Stimulated activated CD8-positive, alpha-beta memory T cell treated with anti-CD3 and anti-CD28 coated beads, Interleukin-7, amount 100 ng/mL, for 48 hours (primary cell): ENCODE results near the gene ABCG1.

Experiments
- DNase-seq, 2 donors: peaks; one replicate each; pipeline ENCODE4 v3.0.0-alpha.2; 2020; ENCODE audit warnings: low read depth in 1 of 2; ENCODE audit errors: extremely low read depth in 1 of 2

The ABCG1 gene

GRCh38 chr21:42231756-42232155 lies 12.8 kb downstream of the ABCG1 start:
- no peak for DNase-seq

- no peak for DNase-seq
Measured at GRCh38 chr21:42232176-42232825, 13.4 kb downstream of the ABCG1 start.

GRCh38 chr21:42233067-42233961 lies 14.4 kb downstream of the ABCG1 start:
- DNase-seq = peak; percentile 65 to 84

GRCh38 chr21:42234041-42234440 lies 15.1 kb downstream of the ABCG1 start:
- DNase-seq = no peak

GRCh38 chr21:42234464-42235241 lies 15.7 kb downstream of the ABCG1 start:
- DNase-seq = peak; percentile 59 to 65

GRCh38 chr21:42235593-42235992 lies 16.7 kb downstream of the ABCG1 start:
- no peak for DNase-seq

- DNase-seq = no peak
Measured at GRCh38 chr21:42236014-42236413, 17.1 kb downstream of the ABCG1 start.

GRCh38 chr21:42236693-42237092 lies 17.8 kb downstream of the ABCG1 start:
- DNase-seq = no peak

- no peak for DNase-seq
Measured at GRCh38 chr21:42237161-42237560, 18.2 kb downstream of the ABCG1 start.

GRCh38 chr21:42237577-42237976 lies 18.6 kb downstream of the ABCG1 start:
- peak in 1 of 2 donors; percentile 45 for DNase-seq

- no peak for DNase-seq
Measured at GRCh38 chr21:42238185-42238934, 19.4 kb downstream of the ABCG1 start.

GRCh38 chr21:42239556-42239955 lies 20.6 kb downstream of the ABCG1 start:
- no peak for DNase-seq

GRCh38 chr21:42239973-42240372 lies 21.0 kb downstream of the ABCG1 start:
- no peak for DNase-seq

GRCh38 chr21:42242611-42243010 lies 23.7 kb downstream of the ABCG1 start:
- no peak for DNase-seq

GRCh38 chr21:42243026-42243425 lies 24.1 kb downstream of the ABCG1 start:
- no peak for DNase-seq

- no peak for DNase-seq
Measured at GRCh38 chr21:42245331-42246193, 26.6 kb downstream of the ABCG1 start.

GRCh38 chr21:42247716-42248115 lies 28.8 kb downstream of the ABCG1 start:
- DNase-seq = no peak

- no peak for DNase-seq
Measured at GRCh38 chr21:42248241-42248640, 29.3 kb downstream of the ABCG1 start.

GRCh38 chr21:42248783-42249597 lies 30.1 kb downstream of the ABCG1 start:
- no peak for DNase-seq
